HL-60 (cell line): ENCODE results near the gene ZCCHC24.

Source experiments
- SPI1 ChIP-seq: IDR thresholded peaks from 2 replicates; pipeline ENCODE4 v1.6.1; 2012; ENCODE audit warnings: low read depth, mild to moderate bottlenecking, borderline replicate concordance
- TF ChIP-seq, protein P1 (sequence below): IDR thresholded peaks from one replicate; pipeline ENCODE4 v1.5.1; 2011; ENCODE audit warnings: low read length, control low read depth, inconsistent platforms; ENCODE audit not compliant: insufficient read depth
- TF ChIP-seq, protein P2 (sequence below): IDR thresholded peaks from 2 replicates; pipeline ENCODE4 v1.6.1; 2012; ENCODE audit warnings: low read depth; ENCODE audit not compliant: insufficient replicate concordance

DNA sequence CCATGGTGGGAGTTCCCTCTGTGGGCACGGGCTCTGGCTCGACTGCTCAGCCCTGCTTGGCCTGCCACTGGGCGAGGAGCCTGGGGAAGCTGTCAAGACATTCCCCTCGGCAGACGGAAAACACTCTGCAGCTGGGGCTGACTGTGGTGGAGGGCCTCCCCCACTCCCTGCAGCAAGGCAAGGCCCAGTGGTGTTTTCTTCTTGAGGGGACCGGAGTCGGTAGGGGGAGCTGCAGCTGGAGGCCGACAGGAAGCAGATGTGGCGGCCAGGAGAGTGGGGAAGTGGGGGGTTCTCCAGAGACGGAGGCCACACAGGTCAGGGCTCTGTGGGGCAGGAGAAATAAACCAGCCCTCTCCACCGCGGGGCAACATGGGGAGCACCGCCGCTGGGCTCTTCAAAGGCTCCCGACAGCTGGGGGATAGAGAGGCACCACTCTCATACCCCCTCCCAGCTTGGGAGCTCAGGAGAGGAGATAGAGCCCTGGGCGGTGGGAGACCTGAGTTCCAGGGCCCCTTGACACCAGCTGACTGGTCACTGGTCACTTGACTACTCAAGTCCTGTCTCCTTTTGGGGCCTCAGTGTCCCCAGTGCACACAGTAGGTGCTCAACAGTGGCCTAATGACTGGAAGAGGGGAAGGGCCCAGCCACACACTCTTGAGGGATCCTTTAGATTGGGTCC lies 54.7 kb downstream of the ZCCHC24 start:
- TF ChIP-seq, protein P1, sequence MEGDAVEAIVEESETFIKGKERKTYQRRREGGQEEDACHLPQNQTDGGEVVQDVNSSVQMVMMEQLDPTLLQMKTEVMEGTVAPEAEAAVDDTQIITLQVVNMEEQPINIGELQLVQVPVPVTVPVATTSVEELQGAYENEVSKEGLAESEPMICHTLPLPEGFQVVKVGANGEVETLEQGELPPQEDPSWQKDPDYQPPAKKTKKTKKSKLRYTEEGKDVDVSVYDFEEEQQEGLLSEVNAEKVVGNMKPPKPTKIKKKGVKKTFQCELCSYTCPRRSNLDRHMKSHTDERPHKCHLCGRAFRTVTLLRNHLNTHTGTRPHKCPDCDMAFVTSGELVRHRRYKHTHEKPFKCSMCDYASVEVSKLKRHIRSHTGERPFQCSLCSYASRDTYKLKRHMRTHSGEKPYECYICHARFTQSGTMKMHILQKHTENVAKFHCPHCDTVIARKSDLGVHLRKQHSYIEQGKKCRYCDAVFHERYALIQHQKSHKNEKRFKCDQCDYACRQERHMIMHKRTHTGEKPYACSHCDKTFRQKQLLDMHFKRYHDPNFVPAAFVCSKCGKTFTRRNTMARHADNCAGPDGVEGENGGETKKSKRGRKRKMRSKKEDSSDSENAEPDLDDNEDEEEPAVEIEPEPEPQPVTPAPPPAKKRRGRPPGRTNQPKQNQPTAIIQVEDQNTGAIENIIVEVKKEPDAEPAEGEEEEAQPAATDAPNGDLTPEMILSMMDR, result no peak
- TF ChIP-seq, protein P2, sequence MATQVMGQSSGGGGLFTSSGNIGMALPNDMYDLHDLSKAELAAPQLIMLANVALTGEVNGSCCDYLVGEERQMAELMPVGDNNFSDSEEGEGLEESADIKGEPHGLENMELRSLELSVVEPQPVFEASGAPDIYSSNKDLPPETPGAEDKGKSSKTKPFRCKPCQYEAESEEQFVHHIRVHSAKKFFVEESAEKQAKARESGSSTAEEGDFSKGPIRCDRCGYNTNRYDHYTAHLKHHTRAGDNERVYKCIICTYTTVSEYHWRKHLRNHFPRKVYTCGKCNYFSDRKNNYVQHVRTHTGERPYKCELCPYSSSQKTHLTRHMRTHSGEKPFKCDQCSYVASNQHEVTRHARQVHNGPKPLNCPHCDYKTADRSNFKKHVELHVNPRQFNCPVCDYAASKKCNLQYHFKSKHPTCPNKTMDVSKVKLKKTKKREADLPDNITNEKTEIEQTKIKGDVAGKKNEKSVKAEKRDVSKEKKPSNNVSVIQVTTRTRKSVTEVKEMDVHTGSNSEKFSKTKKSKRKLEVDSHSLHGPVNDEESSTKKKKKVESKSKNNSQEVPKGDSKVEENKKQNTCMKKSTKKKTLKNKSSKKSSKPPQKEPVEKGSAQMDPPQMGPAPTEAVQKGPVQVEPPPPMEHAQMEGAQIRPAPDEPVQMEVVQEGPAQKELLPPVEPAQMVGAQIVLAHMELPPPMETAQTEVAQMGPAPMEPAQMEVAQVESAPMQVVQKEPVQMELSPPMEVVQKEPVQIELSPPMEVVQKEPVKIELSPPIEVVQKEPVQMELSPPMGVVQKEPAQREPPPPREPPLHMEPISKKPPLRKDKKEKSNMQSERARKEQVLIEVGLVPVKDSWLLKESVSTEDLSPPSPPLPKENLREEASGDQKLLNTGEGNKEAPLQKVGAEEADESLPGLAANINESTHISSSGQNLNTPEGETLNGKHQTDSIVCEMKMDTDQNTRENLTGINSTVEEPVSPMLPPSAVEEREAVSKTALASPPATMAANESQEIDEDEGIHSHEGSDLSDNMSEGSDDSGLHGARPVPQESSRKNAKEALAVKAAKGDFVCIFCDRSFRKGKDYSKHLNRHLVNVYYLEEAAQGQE, result no peak
- peak; percentile 85 for TF ChIP-seq SPI1
